SK-N-MC (cell line): Measurements from ENCODE around the gene TTLL11.

Source experiments
- DNase-seq: peaks from one replicate; pipeline ENCODE4 v3.0.0-alpha.2; 2011; ENCODE audit warnings: low read depth, low spot score
- H3K27ac ChIP-seq: fragments of 200-600 bp; sonication (generic); 2 replicates; pipeline ENCODE4 v1.5.1; 2016; ENCODE audit warnings: mixed run types
- H3K36me3 ChIP-seq: fragments of 200-600 bp; sonication (generic); 2 replicates; pipeline ENCODE4 v1.6.1; 2017; ENCODE audit warnings: antibody characterized with exemption, low read length, mixed read lengths; ENCODE audit not compliant: insufficient read depth
- H3K4me3 ChIP-seq: fragments of 200-600 bp; sonication (generic); 2 replicates; pipeline ENCODE4 v1.5.1; 2016
- H3K9ac ChIP-seq: fragments of 200-600 bp; sonication (generic); 2 replicates; pipeline ENCODE4 v1.8.0; 2017; ENCODE audit warnings: mixed run types, mixed read lengths; ENCODE audit not compliant: insufficient read length
- H3K9me3 ChIP-seq: fragments of 200-600 bp; sonication (generic); 2 replicates; pipeline ENCODE4 v1.6.1; 2017; ENCODE audit warnings: low read depth, mild to moderate bottlenecking, antibody characterized with exemption, low read length, moderate library complexity, mixed read lengths
- EZH2 ChIP-seq: fragments of 200-600 bp; sonication (generic); IDR thresholded peaks from one replicate; pipeline ENCODE4 v1.6.1; 2017; ENCODE audit warnings: antibody characterized with exemption
- FOXP2 ChIP-seq: optimal IDR thresholded peaks from 2 replicates; pipeline ENCODE3; 2011; ENCODE audit warnings: mild to moderate bottlenecking, moderate library complexity; ENCODE audit not compliant: insufficient read depth; ENCODE audit errors: extremely low read length, control extremely low read depth
- POLR2AphosphoS5 ChIP-seq: IDR thresholded peaks from 2 replicates; pipeline ENCODE4 v1.6.1; 2012; ENCODE audit warnings: mild to moderate bottlenecking, low read depth, low read length, borderline replicate concordance

TTLL11 gene

DNA sequence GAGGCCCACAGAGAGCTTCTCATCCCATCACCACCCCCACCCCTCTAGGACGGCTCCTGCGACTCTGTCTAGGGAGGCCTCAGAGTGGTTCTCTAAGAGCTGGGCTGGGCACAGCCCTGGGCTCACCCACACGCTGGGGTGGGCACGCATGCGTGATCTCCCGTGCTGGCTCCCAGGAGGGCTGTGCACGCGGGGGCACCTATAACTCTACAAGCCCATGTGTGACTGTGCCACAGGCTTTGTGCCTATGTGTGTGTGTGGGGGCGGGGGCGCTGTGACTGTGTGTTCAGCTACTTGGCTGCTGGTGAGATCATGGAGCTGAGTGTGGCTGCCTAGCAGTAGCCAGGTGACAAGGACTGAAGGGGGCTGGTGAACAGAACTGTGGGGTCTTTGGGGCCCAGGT is 34.3 kb upstream of the TTLL11 start:
- no peak for DNase-seq
- no peak overlapping the region for H3K9ac ChIP-seq
- H3K36me3 ChIP-seq, result no peaks in the 10 kb centered on the region
- TF ChIP-seq EZH2 (no peak), FOXP2 (no peak), POLR2AphosphoS5 (no peak)
- H3K27ac ChIP-seq, result no peak overlapping the region
- H3K9me3 ChIP-seq, result no peaks in the 10 kb centered on the region
- H3K4me3 ChIP-seq, result no peak overlapping the region

DNA sequence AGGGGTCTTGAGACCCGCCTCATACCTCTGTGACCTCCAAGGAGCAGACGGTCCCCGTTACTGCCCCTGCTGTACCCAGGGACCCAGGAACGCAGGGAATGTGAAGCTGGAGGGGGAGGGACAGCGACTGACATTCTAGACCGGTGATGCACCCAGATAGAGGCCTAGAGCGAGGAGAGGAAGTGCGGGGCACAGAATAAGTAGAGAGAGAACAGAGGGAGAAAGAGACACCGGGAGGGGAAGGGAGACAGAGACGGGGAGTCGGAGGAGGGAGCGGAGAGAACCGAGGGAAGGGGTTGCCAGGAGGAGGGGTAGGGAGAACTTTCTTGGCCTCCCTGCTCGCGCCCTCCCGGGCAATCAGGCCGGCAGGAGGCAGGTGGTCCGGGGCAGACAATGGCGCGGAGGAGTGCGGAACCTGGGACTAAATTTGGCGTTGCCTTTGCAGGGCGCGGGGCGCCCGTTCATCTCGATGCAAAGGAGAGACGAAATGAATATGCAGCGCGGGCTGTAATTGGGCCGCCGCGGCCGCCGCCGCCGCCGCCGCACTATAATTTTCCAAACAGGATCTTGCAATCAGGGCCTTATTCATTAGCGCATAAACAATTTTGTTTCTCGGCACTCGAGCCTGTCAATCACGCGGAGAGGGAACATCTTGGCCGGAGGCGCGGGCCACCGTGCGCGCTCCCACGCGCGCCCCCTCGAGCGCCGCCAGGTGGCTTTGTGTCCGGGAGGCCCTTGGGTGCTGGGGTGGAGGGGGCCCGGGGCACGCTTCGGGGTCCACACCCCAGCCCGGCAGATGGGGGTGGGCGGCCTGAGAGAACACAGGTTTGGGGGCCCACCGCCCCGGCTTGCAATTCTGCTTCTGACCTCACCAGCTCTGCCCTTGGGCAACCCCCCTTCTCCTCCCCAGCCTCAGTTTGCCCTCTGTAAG is 33.5 kb upstream of the TTLL11 start:
- Histone ChIP-seq H3K36me3 (no peaks in the 10 kb centered on the region), H3K9me3 (no peaks in the 10 kb centered on the region), H3K9ac (no peak overlapping the region), H3K4me3 (no peak overlapping the region), H3K27ac (no peak overlapping the region)
- DNase-seq, result no peak
- TF ChIP-seq FOXP2 (no peak), POLR2AphosphoS5 (no peak), EZH2 (no peak)

DNA sequence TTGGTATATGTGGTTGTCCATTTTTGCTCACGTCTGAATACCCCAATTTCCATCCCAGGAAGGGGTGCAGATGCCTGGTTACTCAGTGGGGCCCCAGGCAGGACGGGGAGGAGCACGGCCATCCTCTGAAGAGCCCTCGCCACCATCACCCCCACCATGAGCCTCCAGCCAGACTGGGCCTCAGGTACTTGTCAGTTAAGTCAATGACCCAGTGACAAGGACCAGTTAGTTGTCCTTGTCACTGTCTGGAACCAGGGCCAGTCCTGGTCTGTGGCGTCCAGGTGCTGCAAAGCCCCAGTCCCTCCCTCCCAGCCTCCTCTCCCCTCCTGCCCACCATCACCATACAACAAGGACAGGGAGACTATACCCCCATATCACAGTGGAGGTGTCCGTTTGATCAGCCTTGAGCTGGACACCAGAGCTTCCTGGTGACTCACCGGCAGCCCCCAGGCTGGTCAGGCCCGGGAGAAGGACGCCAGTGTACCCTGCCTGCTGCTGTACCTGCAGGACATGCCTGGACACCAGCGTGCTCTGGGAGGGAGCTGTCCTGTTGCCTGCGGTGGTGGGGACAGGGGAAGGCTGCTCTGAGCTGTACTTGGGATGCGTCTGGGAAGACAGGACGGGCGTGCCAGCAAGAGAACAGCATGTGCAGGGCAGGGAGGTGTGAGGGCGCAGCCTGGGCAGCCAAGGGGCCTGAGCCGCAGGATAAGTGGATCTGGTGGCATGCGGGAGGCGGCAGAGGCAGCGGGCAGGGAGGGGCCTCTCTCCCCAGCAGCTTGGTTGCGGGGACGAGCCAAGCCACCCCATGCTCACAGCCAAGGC is 32.6 kb upstream of the TTLL11 start:
- H3K4me3 ChIP-seq, result no peak overlapping the region

DNA sequence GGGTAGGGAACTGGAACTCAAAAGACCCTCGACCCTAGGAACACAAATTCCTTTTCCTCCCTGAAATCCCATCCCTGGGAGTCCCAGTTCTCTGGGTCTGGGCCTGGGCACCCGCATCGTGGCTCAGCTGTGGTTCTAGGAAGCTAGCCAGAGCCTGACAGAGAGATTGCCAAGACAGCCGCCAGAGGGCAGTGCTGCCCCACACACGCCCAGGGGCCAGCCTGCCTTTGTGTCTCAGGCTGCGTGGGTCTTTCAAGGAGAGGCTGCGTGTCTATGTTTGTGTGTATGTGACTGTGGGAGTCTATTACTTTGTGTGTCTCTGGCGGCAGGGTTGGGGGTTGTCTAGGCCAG is 32.0 kb upstream of the TTLL11 start:
- no peak for DNase-seq

More for the DNA sequence above, 32.6 kb upstream of the TTLL11 start:
- H3K27ac ChIP-seq, result no peak overlapping the region
- no peaks in the 10 kb centered on the region for H3K9me3 ChIP-seq
- H3K36me3 ChIP-seq, result no peaks in the 10 kb centered on the region
- no peak overlapping the region for H3K9ac ChIP-seq
- TF ChIP-seq POLR2AphosphoS5 (no peak), EZH2 (no peak), FOXP2 (no peak)
- no peak for DNase-seq

DNA sequence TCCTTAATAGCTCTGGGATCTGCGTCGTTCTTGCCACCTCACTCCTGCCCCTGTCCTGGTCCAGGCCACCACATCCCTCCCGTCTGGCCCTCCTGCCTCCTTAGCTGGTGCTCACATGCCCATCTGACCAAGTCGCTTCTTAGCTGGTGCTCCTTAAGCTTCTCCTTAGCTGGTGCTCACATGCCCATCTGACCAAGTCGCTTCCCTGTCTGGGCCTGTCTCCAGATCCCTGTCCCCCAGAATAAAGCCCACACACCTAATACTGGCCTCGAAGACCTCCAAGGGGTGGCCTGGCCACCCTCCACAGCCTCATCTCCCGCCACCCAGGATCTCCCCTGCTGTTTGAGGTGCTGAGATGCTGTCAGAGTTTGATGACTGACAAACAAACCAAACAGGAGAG is 31.4 kb upstream of the TTLL11 start:
- Histone ChIP-seq H3K9ac (no peak overlapping the region), H3K36me3 (no peaks in the 10 kb centered on the region)
- DNase-seq, result no peak

More for the DNA sequence above, 32.0 kb upstream of the TTLL11 start:
- H3K9ac ChIP-seq, result no peak overlapping the region
- H3K9me3 ChIP-seq, result no peaks in the 10 kb centered on the region
- no peak overlapping the region for H3K27ac ChIP-seq
- TF ChIP-seq EZH2 (no peak), POLR2AphosphoS5 (no peak), FOXP2 (no peak)
- no peaks in the 10 kb centered on the region for H3K36me3 ChIP-seq
- H3K4me3 ChIP-seq, result no peak overlapping the region

DNA sequence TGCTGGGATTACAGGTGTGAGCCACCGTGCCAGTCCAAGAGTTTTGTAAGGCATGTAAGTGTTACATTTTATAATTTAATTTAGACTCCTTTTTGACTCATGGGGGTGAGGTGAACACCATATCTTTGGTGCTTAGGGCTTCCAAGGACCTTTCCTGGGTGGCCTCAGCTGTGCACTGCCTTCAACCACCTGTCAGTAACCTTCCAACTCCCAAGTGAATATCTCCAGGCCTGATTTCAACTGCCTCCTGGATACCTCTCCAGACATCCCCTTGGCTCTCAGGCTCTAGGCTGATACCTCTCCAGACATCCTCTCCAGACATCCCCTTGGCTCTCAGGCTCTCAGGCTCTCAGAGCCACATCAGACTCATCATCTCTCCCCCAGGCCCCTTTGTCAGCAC is 30.9 kb upstream of the TTLL11 start:
- H3K4me3 ChIP-seq, result no peak overlapping the region
- TF ChIP-seq FOXP2 (no peak), EZH2 (no peak), POLR2AphosphoS5 (no peak)
- H3K27ac ChIP-seq, result no peak overlapping the region
- no peaks in the 10 kb centered on the region for H3K36me3 ChIP-seq
- no peak for DNase-seq
- H3K9me3 ChIP-seq, result no peaks in the 10 kb centered on the region
- no peak overlapping the region for H3K9ac ChIP-seq

More for the DNA sequence above, 31.4 kb upstream of the TTLL11 start:
- TF ChIP-seq FOXP2 (no peak), POLR2AphosphoS5 (no peak), EZH2 (no peak)
- H3K4me3 ChIP-seq, result no peak overlapping the region
- no peaks in the 10 kb centered on the region for H3K9me3 ChIP-seq
- H3K27ac ChIP-seq, result no peak overlapping the region

DNA sequence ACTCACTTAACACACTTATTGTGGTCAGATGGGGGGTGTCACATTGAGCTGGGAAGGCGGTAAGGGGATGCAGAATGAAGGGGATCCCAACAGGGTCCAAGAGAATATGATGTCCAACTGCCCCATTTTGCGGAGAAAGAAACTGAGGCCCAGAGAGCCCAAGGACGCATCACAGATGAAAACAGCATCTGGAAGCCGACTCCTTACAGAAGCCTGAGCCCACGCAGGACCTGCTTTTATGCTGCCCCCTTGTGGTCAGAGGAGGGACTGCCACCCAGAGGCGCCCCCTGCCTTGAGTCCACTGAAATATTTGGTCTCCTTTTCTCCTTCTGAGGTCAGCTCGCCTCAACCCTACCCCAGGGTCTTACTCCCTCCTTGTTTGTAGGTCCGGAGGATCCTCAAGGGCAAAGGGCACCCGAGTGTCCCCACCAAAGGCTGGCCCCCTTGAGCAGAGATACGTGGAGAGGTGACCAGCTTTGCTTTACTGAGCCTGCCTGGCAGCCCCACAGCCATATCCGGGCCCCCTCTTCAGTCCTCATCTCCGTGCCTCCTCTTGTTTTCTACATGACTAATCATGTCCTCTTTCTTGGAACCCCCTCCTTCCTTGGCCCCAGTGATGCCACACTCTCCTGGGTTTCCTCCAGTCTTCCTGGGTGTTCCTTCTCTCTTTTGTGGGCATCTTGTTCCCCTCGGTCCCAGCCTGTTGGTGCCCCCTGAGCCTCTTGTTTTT is 30.0 kb upstream of the TTLL11 start:
- no peak for DNase-seq
- Histone ChIP-seq H3K9ac (no peak overlapping the region), H3K27ac (no peak overlapping the region), H3K9me3 (no peaks in the 10 kb centered on the region), H3K36me3 (no peaks in the 10 kb centered on the region), H3K4me3 (no peak overlapping the region)
- no peak for TF ChIP-seq FOXP2
- no peak for TF ChIP-seq EZH2
- TF ChIP-seq POLR2AphosphoS5, result no peak

DNA sequence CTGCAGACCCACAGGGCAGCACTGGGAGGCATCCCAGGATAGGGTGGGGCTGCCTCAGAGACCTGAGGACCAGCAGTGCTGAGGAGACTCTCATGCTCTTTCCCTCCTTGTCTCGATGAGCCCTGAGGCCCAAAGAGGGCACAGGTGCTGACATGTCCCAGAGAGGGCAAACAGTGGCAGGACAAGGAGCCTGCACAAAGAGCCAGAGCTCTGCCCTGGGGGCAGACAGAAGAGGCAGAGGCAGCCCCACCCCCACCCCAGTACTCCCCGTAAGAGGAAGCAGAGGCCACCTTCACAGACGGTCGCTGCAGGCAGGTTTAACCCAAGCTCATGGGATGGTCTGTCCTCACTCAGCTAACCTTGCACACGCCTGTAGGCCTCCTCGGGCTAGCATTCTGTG is 29.4 kb upstream of the TTLL11 start:
- Histone ChIP-seq H3K9ac (no peak overlapping the region), H3K9me3 (no peaks in the 10 kb centered on the region), H3K4me3 (no peak overlapping the region), H3K36me3 (no peaks in the 10 kb centered on the region), H3K27ac (no peak overlapping the region)
- no peak for TF ChIP-seq POLR2AphosphoS5
- TF ChIP-seq EZH2, result no peak
- no peak for TF ChIP-seq FOXP2
- no peak for DNase-seq
